ENCODE results near the gene SPP1.

DNA sequence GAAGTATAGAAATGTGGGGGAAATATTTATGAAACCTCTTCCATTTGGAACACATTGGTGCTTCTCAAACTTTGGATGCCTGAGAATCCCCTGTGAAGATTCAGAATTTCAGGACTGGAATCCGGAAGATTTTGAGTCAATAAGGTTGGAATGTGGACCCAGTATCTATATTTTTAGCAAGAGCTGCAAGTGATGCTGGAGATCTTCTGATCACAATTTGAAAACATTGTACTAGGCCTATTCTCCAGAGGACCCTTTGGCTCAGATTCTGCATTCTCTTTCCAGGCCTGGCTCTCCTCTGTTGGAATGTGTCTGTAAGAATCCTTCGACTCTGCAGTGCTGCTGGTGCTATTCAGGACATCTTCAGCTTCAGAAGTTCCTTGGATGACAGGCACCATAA, 29.6 kb downstream of the SPP1 start:
- TF ChIP-seq, protein P1, sequence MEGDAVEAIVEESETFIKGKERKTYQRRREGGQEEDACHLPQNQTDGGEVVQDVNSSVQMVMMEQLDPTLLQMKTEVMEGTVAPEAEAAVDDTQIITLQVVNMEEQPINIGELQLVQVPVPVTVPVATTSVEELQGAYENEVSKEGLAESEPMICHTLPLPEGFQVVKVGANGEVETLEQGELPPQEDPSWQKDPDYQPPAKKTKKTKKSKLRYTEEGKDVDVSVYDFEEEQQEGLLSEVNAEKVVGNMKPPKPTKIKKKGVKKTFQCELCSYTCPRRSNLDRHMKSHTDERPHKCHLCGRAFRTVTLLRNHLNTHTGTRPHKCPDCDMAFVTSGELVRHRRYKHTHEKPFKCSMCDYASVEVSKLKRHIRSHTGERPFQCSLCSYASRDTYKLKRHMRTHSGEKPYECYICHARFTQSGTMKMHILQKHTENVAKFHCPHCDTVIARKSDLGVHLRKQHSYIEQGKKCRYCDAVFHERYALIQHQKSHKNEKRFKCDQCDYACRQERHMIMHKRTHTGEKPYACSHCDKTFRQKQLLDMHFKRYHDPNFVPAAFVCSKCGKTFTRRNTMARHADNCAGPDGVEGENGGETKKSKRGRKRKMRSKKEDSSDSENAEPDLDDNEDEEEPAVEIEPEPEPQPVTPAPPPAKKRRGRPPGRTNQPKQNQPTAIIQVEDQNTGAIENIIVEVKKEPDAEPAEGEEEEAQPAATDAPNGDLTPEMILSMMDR (conservative IDR thresholded peaks at IDR 0.05) = no peak
- TF ChIP-seq ZFX (IDR thresholded peaks at IDR 0.05) = no peak

Measured in C4-2B (cell line).